Measurements from ENCODE around the gene PCNX3.

The PCNX3 gene

GRCh38 chr11:65640483-65641296 lies 25.1 kb downstream of the PCNX3 start:
- TF ChIP-seq GATA3 (IDR thresholded peaks at IDR 0.05; ENCODE audit: low read depth, low read length) (no peak), GATA2 (IDR thresholded peaks at IDR 0.05; ENCODE audit: low read depth, low read length) (no peak)

- TF ChIP-seq GATA2 (IDR thresholded peaks at IDR 0.05; ENCODE audit: low read depth, low read length) (no peak), GATA3 (IDR thresholded peaks at IDR 0.05; ENCODE audit: low read depth, low read length) (no peak)
Observed at GRCh38 chr11:65641297-65642013, 25.9 kb downstream of the PCNX3 start.

- no peak for TF ChIP-seq GATA2 (IDR thresholded peaks at IDR 0.05; ENCODE audit: low read depth, low read length)
- TF ChIP-seq GATA3 (IDR thresholded peaks at IDR 0.05; ENCODE audit: low read depth, low read length), result no peak
Observed at GRCh38 chr11:65642014-65642671, 26.6 kb downstream of the PCNX3 start.

GRCh38 chr11:65643971-65644370 lies 28.4 kb downstream of the PCNX3 start:
- TF ChIP-seq GATA2 (IDR thresholded peaks at IDR 0.05; ENCODE audit: low read depth, low read length), result no peak
- TF ChIP-seq GATA3 (IDR thresholded peaks at IDR 0.05; ENCODE audit: low read depth, low read length), result no peak

GRCh38 chr11:65644837-65645236 lies 29.3 kb downstream of the PCNX3 start:
- no peak for TF ChIP-seq GATA3 (IDR thresholded peaks at IDR 0.05; ENCODE audit: low read depth, low read length)
- TF ChIP-seq GATA2 (IDR thresholded peaks at IDR 0.05; ENCODE audit: low read depth, low read length), result no peak

GRCh38 chr11:65645710-65646109 lies 30.1 kb downstream of the PCNX3 start:
- no peak for TF ChIP-seq GATA3 (IDR thresholded peaks at IDR 0.05; ENCODE audit: low read depth, low read length)
- no peak for TF ChIP-seq GATA2 (IDR thresholded peaks at IDR 0.05; ENCODE audit: low read depth, low read length)

- TF ChIP-seq GATA3 (IDR thresholded peaks at IDR 0.05; ENCODE audit: low read depth, low read length) (no peak), GATA2 (IDR thresholded peaks at IDR 0.05; ENCODE audit: low read depth, low read length) (no peak)
Observed at GRCh38 chr11:65646288-65646957, 30.8 kb downstream of the PCNX3 start.

- no peak for TF ChIP-seq GATA3 (IDR thresholded peaks at IDR 0.05; ENCODE audit: low read depth, low read length)
- TF ChIP-seq GATA2 (IDR thresholded peaks at IDR 0.05; ENCODE audit: low read depth, low read length), result no peak
Observed at GRCh38 chr11:65646958-65647701, 31.6 kb downstream of the PCNX3 start.

- no peak for TF ChIP-seq GATA3 (IDR thresholded peaks at IDR 0.05; ENCODE audit: low read depth, low read length)
- TF ChIP-seq GATA2 (IDR thresholded peaks at IDR 0.05; ENCODE audit: low read depth, low read length), result no peak
Observed at GRCh38 chr11:65648997-65649493, 33.5 kb downstream of the PCNX3 start.

- TF ChIP-seq GATA3 (IDR thresholded peaks at IDR 0.05; ENCODE audit: low read depth, low read length), result no peak
- no peak for TF ChIP-seq GATA2 (IDR thresholded peaks at IDR 0.05; ENCODE audit: low read depth, low read length)
Observed at GRCh38 chr11:65649656-65650546, 34.3 kb downstream of the PCNX3 start.

- TF ChIP-seq GATA3 (IDR thresholded peaks at IDR 0.05; ENCODE audit: low read depth, low read length) (no peak), GATA2 (IDR thresholded peaks at IDR 0.05; ENCODE audit: low read depth, low read length) (no peak)
Observed at GRCh38 chr11:65650547-65651338, 35.2 kb downstream of the PCNX3 start.

GRCh38 chr11:65651339-65651588 lies 35.7 kb downstream of the PCNX3 start:
- TF ChIP-seq GATA2 (IDR thresholded peaks at IDR 0.05; ENCODE audit: low read depth, low read length) (no peak), GATA3 (IDR thresholded peaks at IDR 0.05; ENCODE audit: low read depth, low read length) (no peak)

Measured in SH-SY5Y (cell line).